VCaP (cell line): ENCODE results near the gene GCN1.
"Not testable (repeated sequence)": the region's sequence is repeated elsewhere in the genome, so short reads cannot be mapped to it uniquely, and the experiment has no call there.

Experiments
- H3K27ac ChIP-seq: fragments of 450-650 bp; 2 replicates; pipeline ENCODE4 v1.5.1; 2017
- CTCF ChIP-seq: fragments of 450-650 bp; conservative IDR thresholded peaks from 2 replicates; pipeline ENCODE4 v1.5.1; 2017; ENCODE audit warnings: mild to moderate bottlenecking, moderate library complexity

Gene GCN1

GRCh38 chr12:120238839-120239445 is 44.4 kb upstream of the GCN1 start:
- H3K27ac ChIP-seq, result no peak overlapping the region
- no peak for TF ChIP-seq CTCF

DNA sequence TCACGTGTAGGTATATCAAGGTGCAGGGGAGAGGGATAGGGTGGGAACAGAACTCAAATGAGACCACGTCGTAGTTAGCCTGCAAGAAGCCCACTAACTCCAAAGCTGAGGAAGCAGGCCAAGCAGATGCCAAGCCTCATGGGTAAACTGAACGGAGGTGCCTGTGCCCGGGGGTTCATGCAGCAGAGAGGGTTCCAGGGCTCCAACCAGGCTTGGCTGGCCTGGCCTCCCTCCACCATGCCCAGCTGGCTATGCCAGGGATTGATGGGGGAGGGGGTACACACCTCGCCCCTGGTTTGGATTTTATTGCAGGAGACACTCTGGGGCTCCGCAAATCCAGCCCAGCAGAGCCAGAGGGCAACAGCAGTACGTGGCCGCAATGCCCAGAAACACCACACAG is 43.7 kb upstream of the GCN1 start:
- H3K27ac ChIP-seq, result no peak overlapping the region
- TF ChIP-seq CTCF, result no peak

DNA sequence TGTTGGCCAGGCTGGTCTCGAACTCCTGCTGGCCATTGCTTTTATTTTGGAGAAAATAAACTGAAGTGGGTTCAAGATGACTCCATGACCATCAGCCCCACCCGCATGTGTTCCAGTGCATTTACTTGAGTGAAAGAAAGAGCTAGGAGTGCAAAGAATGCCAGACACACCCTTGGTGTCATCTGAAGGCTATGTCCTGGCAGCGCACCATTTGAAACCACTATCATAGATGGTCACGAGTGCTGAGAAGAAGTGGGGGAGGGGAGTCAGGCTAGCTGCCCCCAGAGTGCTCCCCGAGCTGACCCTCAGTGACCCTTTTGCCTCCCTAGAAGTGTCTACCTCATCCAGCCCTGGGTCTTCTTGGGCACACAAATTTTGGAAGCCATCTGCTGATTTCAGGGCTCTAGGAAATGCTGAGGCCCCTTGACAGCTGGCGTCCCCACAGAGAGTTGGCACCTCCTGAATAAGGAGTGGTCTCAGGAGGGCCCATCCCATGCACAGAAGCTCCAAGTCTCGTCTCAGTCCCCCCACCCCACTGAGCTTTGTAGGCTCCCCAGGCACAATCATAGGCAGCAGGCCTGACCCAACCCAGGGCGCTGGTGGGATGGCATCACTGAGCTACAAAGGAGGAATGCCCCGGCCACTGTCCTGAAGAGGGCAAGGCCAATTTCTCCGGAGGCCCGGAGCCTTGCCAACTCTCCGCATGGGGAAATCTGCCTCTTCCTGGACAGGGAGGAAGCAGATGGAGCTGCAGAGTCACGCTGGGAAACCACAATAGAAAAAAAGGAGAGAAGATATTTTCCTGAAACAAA is 43.1 kb upstream of the GCN1 start:
- H3K27ac ChIP-seq, result no peak overlapping the region
- no peak for TF ChIP-seq CTCF

GRCh38 chr12:120236809-120237208 is 42.3 kb upstream of the GCN1 start:
- not testable (repeated sequence) for H3K27ac ChIP-seq

- TF ChIP-seq CTCF, result no peak
- H3K27ac ChIP-seq, result peak overlapping the region; percentile 88
Measured at GRCh38 chr12:120235369-120236323, 41.1 kb upstream of the GCN1 start.

DNA sequence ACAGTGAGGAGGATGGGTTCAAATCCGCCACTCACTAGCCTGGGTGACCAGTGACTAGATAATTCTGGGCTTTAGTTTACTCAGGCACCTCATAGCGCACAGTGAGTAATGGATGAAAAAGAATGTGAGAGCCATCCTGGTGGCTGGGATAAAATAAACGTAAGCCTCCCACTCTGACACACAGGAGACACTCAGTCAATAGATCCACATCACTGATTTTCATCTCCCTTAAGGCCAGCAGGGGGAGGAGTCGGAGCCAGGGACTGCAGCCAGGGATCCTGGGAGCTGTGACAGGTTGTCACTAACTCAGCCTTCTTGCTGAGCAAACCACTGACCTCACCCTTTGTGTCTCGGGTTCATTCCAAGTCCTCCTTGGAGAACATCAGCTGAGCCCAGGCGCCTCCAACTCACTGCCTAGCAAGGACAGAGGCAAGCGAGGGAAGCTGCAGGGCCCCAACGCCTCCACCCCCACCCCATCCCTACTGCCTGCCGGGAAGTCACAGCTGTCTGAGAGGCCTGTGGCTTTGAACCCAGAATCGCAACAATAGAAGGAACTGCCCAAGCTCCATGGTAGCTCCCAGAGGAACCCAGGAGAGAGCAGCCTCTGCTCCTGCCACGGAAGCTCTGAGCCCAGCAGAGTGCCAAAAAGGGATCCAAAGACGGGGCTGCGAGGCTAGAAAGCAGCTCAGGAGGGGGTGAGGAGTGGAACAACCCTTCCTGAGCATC is 40.3 kb upstream of the GCN1 start:
- TF ChIP-seq CTCF, result peak; percentile 75
- peak overlapping the region; percentile 88 for H3K27ac ChIP-seq

- H3K27ac ChIP-seq, result peak overlapping the region; percentile 88
- no peak for TF ChIP-seq CTCF
Measured at GRCh38 chr12:120231316-120232011, 36.9 kb upstream of the GCN1 start.
